K562 (cell line): ENCODE data around the gene PLCD4. TPM values are rescaled to one million over a fixed set of nuclear protein-coding genes. Genes with fewer than 3 reads are reported as not detected.

Experiments used
- ATAC-seq: fragments of 200-7000 bp; cut with Tn5 transposase; 3 replicates; pipeline ENCODE4 v1.9.1; 2020; ENCODE audit warnings: moderate library complexity
- BruUV-seq: library from RNA; stranded (reverse); fragments of 400-500 nt; replicated peaks from 2 replicates; lab custom pipeline; 2021; lab: Mats Ljungman, UMichigan
- CTCF ChIA-PET: fragments of 300-600 bp; formaldehyde crosslinking; extraction: SDS; loops from one replicate; lab custom pipeline; 2021; ENCODE audit warnings: low intra/inter-chr PET ratio; lab: Yijun Ruan, JAX
- POLR2A ChIA-PET: fragments of 300-600, 350-650 bp; sonication (Branson Sonifier 250); formaldehyde crosslinking; extraction: SDS; loops from one replicate; lab custom pipeline; 2021; ENCODE audit warnings: antibody characterized with exemption, inconsistent platforms; lab: Yijun Ruan, JAX
- DNase-seq, 4 experiments: peaks; one replicate each; pipeline versions ENCODE4 v3.0.0 to v3.0.0-alpha.2; 2011 to 2018; ENCODE audit warnings: low spot score in 3 of 4, mixed read lengths in 3 of 4; ENCODE audit errors: extremely low read depth in 1 of 4
- FAIRE-seq: peaks from 2 replicates; lab custom pipeline; 2011; peaks lifted over from hg19 to GRCh38; lab: Jason Lieb, UNC
- H2AFZ ChIP-seq: 2 replicates; pipeline ENCODE4 v1.6.0; 2011; ENCODE audit warnings: low read depth, low read length, control low read depth, inconsistent platforms
- H3K27ac ChIP-seq: fragments of 200-600 bp; 3 replicates; pipeline ENCODE4 v1.8.0; 2011; ENCODE audit warnings: low read depth, mild to moderate bottlenecking, control low read depth, inconsistent platforms, low read length, moderate library complexity, mixed read lengths; ENCODE audit errors: extremely low read depth
- H3K27me3 ChIP-seq, 2 experiments: fragments of 300-600 bp in 1 of 2; 2 replicates in 1 of 2; 3 replicates in 1 of 2; pipeline versions ENCODE4 v1.6.0 to v1.8.0; 2011; ENCODE audit warnings: inconsistent platforms in 2 of 2, low read length in 2 of 2, mild to moderate bottlenecking in 1 of 2, mixed read lengths in 1 of 2, moderate library complexity in 1 of 2; ENCODE audit not compliant: control insufficient read depth in 2 of 2, insufficient read depth in 2 of 2
- H3K36me3 ChIP-seq: fragments of 300-600 bp; 3 replicates; pipeline ENCODE4 v1.8.0; 2011; ENCODE audit warnings: mild to moderate bottlenecking, low read length, inconsistent platforms; ENCODE audit not compliant: control insufficient read depth, insufficient read depth
- H3K4me1 ChIP-seq, 2 experiments: fragments of 200-600 bp in 1 of 2; replicated peaks in 1 of 2; 2 replicates in 1 of 2; 3 replicates in 1 of 2; pipeline versions ENCODE4 v1.5.1 to v1.8.0; 2011; ENCODE audit warnings: inconsistent platforms in 2 of 2, low read length in 2 of 2, mild to moderate bottlenecking in 1 of 2, mixed read lengths in 1 of 2, moderate library complexity in 1 of 2; ENCODE audit not compliant: control insufficient read depth in 2 of 2, insufficient read depth in 2 of 2
- H3K4me2 ChIP-seq: 2 replicates; pipeline ENCODE4 v1.6.1; 2011; ENCODE audit warnings: low read length, control low read depth, inconsistent platforms, mixed read lengths; ENCODE audit not compliant: insufficient read depth
- H3K4me3 ChIP-seq: fragments of 200-600 bp; sonication (generic), shearing (Covaris generic); 2 replicates; pipeline ENCODE4 v1.5.1; 2016; ENCODE audit warnings: control low read depth, inconsistent platforms
- H3K79me2 ChIP-seq: fragments of 200-600 bp; 3 replicates; pipeline ENCODE4 v1.8.0; 2011; ENCODE audit warnings: low read length, inconsistent platforms; ENCODE audit not compliant: control insufficient read depth, insufficient read depth
- H3K9ac ChIP-seq, 2 experiments: 2 replicates each; pipeline versions ENCODE4 v1.6.0 to v1.6.1; 2011; ENCODE audit warnings: low read depth in 2 of 2, low read length in 2 of 2, control low read depth in 1 of 2, inconsistent platforms in 1 of 2, mild to moderate bottlenecking in 1 of 2, mixed read lengths in 1 of 2; ENCODE audit not compliant: insufficient read depth in 1 of 2
- H3K9me1 ChIP-seq: one replicate; pipeline ENCODE4 v1.6.0; 2011; ENCODE audit warnings: inconsistent platforms, mild to moderate bottlenecking, low read length, moderate library complexity; ENCODE audit not compliant: control insufficient read depth, insufficient read depth
- H3K9me3 ChIP-seq: replicated peaks from 2 replicates; pipeline ENCODE4 v1.5.1; 2011; ENCODE audit warnings: low read depth, low read length, inconsistent platforms; ENCODE audit not compliant: control insufficient read depth, insufficient read depth
- H4K20me1 ChIP-seq: replicated peaks from 2 replicates; pipeline ENCODE4 v1.6.1; 2011; ENCODE audit warnings: low read length, inconsistent platforms, mixed read lengths; ENCODE audit not compliant: control insufficient read depth, insufficient read depth
- DLX4 ChIP-seq: fragments of 250-450 bp; sonication (Bioruptor Pico); IDR thresholded peaks from 2 replicates; pipeline ENCODE4 v1.6.1; 2021; ENCODE audit warnings: mild to moderate bottlenecking
- HOXB6 ChIP-seq: fragments of 250-450 bp; sonication (Bioruptor Pico); IDR thresholded peaks from 2 replicates; pipeline ENCODE4 v1.5.1; 2022; ENCODE audit warnings: mild to moderate bottlenecking, borderline replicate concordance
- SETDB1 ChIP-seq: IDR thresholded peaks from one replicate; pipeline ENCODE4 v1.6.1; 2012; ENCODE audit warnings: low read length, control low read depth, inconsistent platforms
- ZNF12 ChIP-seq: sonication (generic); formaldehyde crosslinking; IDR thresholded peaks from 2 replicates; pipeline ENCODE4 v1.4.0; 2020; ENCODE audit warnings: mild to moderate bottlenecking, missing genetic modification reagents
- ZNF311 ChIP-seq: fragments of 250-450 bp; sonication (Bioruptor Pico); IDR thresholded peaks from 2 replicates; pipeline ENCODE4 v1.4.0; 2020; ENCODE audit warnings: mild to moderate bottlenecking, moderate library complexity
- ZNF551 ChIP-seq: fragments of 250-450 bp; sonication (Bioruptor Pico); IDR thresholded peaks from 2 replicates; pipeline ENCODE4 v1.5.0; 2021; ENCODE audit warnings: mild to moderate bottlenecking, moderate library complexity
- WGBS: fragments of 100-300 bp; shearing (Covaris generic); methylation state at CpG from one replicate; pipeline ENCODE4 v1.1.6; 2016; ENCODE audit warnings: low coverage, mixed read lengths; ENCODE audit not compliant: insufficient coverage; ENCODE audit errors: missing lambda C conversion rate; 5-methylcytosine and 5-hydroxymethylcytosine counted together
- in situ Hi-C: fragments of 300-500 bp; cut with MboI; formaldehyde crosslinking; loops from 4 replicates; pipeline ENCODE4 v1.15.0; 2018; ENCODE audit warnings: inconsistent platforms, mixed read lengths
- intact Hi-C: fragments of 100-400 bp; cut with micrococcal nuclease; formaldehyde crosslinking; loops from 2 replicates; pipeline ENCODE4 v1.14.2; 2022
- polyA plus RNA-seq, 8 experiments: library from polyadenylated mRNA; depleted of rRNA in 4 of 8; stranded (reverse) in 5 of 8; unstranded in 3 of 8; fragments of >200 nt; fragmentation: Nextera tagmentation in 2 of 8; fragmentation: Illumina TruSeq in 1 of 8; extraction: Ambion mirVana in 2 of 8; extraction: Trizol in 1 of 8; gene quantifications; 2 replicates each; pipeline versions ENCODE4 v1.2.1 to v1.2.3, GENCODE V29; 2011 to 2014; ENCODE audit warnings: inconsistent platforms in 1 of 8, missing spikeins in 1 of 8
- total RNA-seq, 7 experiments: library from RNA; depleted of rRNA in 6 of 7; stranded (reverse); fragments of >200 nt in 6 of 7; fragmentation: Illumina TruSeq in 2 of 7; extraction: Trizol in 2 of 7; gene quantifications; 2 replicates each; pipeline versions ENCODE4 v1.2.1 to v1.2.3, GENCODE V29; 2011 to 2021; ENCODE audit warnings: low replicate concordance in 1 of 7
- TF ChIP-seq, protein P1 (sequence below): IDR thresholded peaks from 2 replicates; pipeline ENCODE4 v1.6.1; 2011; ENCODE audit not compliant: insufficient read length; ENCODE audit errors: extremely low read depth

Gene PLCD4
- total and polyA plus RNA-seq, 9 of the 15 experiments (the other 6 are each of a cell fraction or from before 2014, with no cell fraction given), result 0.13 to 0.38 TPM; not detected in 7

- Histone ChIP-seq H3K27ac (no peak overlapping the region), H4K20me1 (no peaks in the 10 kb centered on the region), H3K79me2 (0 out of 3 replicates have a peak, but pooled peaks cover 4% of the 10 kb centered on the region), H3K9ac (no peak overlapping the region), H3K9me3 (no peaks in the 10 kb centered on the region), H2AFZ (no peak overlapping the region), H3K27me3 (no peaks in the 10 kb centered on the region), H3K4me3 (no peak overlapping the region), H3K9me1 (no peaks in the 10 kb centered on the region), H3K4me1 (no peaks in the 10 kb centered on the region), H3K36me3 (peaks cover 82% of the 10 kb centered on the region), H3K4me2 (no peak overlapping the region)
- intact Hi-C loops (loop anchor here (10.0 kb wide), 2 partner anchors 239 to 369 kb away; partner anchors contain the start of genes AAMP and PNKD), in situ Hi-C loops (no loop called here)
- ATAC-seq, result no peak
- FAIRE-seq, result no peak
- WGBS, result 96% methylated on average over 8 of the region's 10 CpGs
- BruUV-seq, result no TSS peak
- POLR2A ChIA-PET, result interaction anchor here (0.6 to 3.7 kb wide), 3 partner anchors 15 to 374 kb away, joined by 3 to 10 read pairs (median 5); partner anchors contain the start of genes AAMP, BCS1L, PNKD and ZNF142
- TF ChIP-seq SETDB1 (no peak), DLX4 (no peak), ZNF12 (CRISPR knock-in tag) (no peak), HOXB6 (CRISPR knock-in tag) (no peak), ZNF311 (no peak), ZNF551 (CRISPR knock-in tag) (no peak)
- TF ChIP-seq, protein P1, sequence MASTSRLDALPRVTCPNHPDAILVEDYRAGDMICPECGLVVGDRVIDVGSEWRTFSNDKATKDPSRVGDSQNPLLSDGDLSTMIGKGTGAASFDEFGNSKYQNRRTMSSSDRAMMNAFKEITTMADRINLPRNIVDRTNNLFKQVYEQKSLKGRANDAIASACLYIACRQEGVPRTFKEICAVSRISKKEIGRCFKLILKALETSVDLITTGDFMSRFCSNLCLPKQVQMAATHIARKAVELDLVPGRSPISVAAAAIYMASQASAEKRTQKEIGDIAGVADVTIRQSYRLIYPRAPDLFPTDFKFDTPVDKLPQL, result no peak
- no peak for DNase-seq
- CTCF ChIA-PET, result no interaction called here
These were observed 36.1 kb downstream of the PLCD4 start for GRCh38 chr2:218643751-218644310.
